Measurements from ENCODE around the gene MBNL1. TPM values are rescaled to one million over a fixed set of nuclear protein-coding genes. Genes with fewer than 3 reads are reported as not detected.

Gene MBNL1
- total RNA-seq, 1 donor from 2014 or later = 69.4 TPM

- no peak for DNase-seq (ENCODE audit: extremely low spot score, unreplicated experiment)
- Mint-ChIP-seq H3K27ac (no peak overlapping the region), H3K27me3 (no peaks in the 10 kb centered on the region), H3K9me3 (no peaks in the 10 kb centered on the region), H3K4me3 (no peak overlapping the region), H3K4me1 (ENCODE audit: unreplicated experiment) (no peaks in the 10 kb centered on the region), H3K36me3 (peaks cover 12% of the 10 kb centered on the region)
- TF ChIP-seq CTCF (conservative IDR thresholded peaks at IDR 0.05) = no peak
Observed at GRCh38 chr3:152345233-152345632, 76.5 kb downstream of the MBNL1 start.

- Mint-ChIP-seq H3K9me3 (no peaks in the 10 kb centered on the region), H3K27me3 (no peaks in the 10 kb centered on the region), H3K36me3 (peaks cover 12% of the 10 kb centered on the region), H3K4me3 (no peak overlapping the region), H3K27ac (no peak overlapping the region), H3K4me1 (ENCODE audit: unreplicated experiment) (no peaks in the 10 kb centered on the region)
- DNase-seq (ENCODE audit: extremely low spot score, unreplicated experiment) = no peak
- TF ChIP-seq CTCF (conservative IDR thresholded peaks at IDR 0.05) = no peak
Observed at GRCh38 chr3:152346058-152346457, 77.3 kb downstream of the MBNL1 start.

- Mint-ChIP-seq H3K36me3 (peaks cover 12% of the 10 kb centered on the region), H3K27me3 (no peaks in the 10 kb centered on the region), H3K4me1 (ENCODE audit: unreplicated experiment) (no peaks in the 10 kb centered on the region), H3K27ac (no peak overlapping the region), H3K9me3 (no peaks in the 10 kb centered on the region), H3K4me3 (no peak overlapping the region)
- DNase-seq (ENCODE audit: extremely low spot score, unreplicated experiment) = no peak
- TF ChIP-seq CTCF (conservative IDR thresholded peaks at IDR 0.05) = no peak
Observed at GRCh38 chr3:152346740-152347139, 78.0 kb downstream of the MBNL1 start.

- Mint-ChIP-seq H3K4me1 (ENCODE audit: unreplicated experiment) (no peaks in the 10 kb centered on the region), H3K9me3 (no peaks in the 10 kb centered on the region), H3K36me3 (peaks cover 6% of the 10 kb centered on the region), H3K27ac (no peak overlapping the region), H3K27me3 (no peaks in the 10 kb centered on the region), H3K4me3 (no peak overlapping the region)
- no peak for DNase-seq (ENCODE audit: extremely low spot score, unreplicated experiment)
- no peak for TF ChIP-seq CTCF (conservative IDR thresholded peaks at IDR 0.05)
Observed at GRCh38 chr3:152348436-152349177, 79.9 kb downstream of the MBNL1 start.

DNA sequence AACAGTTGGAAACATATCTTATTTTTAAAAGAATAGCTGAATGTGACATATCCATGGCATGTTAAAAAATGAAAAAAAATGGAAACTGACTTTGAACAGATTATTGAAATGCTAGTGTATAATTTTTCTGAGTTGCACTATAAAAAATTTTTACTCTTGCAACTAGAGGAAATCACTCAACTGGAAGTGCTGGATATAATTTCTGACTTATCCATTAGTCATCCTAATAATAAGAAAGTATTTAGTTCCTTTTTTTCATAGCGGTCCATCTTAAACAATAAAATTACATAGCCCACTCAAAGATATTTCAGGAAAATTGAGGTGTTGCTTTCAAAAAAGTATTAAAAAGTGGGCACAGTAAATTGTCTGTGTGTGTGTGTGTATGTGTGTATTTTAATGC is 80.7 kb downstream of the MBNL1 start:
- H3K27me3 Mint-ChIP-seq = no peaks in the 10 kb centered on the region
- no peak for DNase-seq (ENCODE audit: extremely low spot score, unreplicated experiment)

More for the DNA sequence above, 80.7 kb downstream of the MBNL1 start:
- no peak for TF ChIP-seq CTCF (conservative IDR thresholded peaks at IDR 0.05)
- Mint-ChIP-seq H3K4me1 (ENCODE audit: unreplicated experiment) (no peaks in the 10 kb centered on the region), H3K36me3 (peaks cover 6% of the 10 kb centered on the region), H3K27ac (no peak overlapping the region), H3K4me3 (no peak overlapping the region), H3K9me3 (no peaks in the 10 kb centered on the region)

Measured in type B pancreatic cell (in vitro differentiated cells).